ENCODE data around the gene CPPED1.

- TF ChIP-seq POLR2AphosphoS5 (IDR thresholded peaks at IDR 0.05; ENCODE audit: low read depth, low read length), result no peak
- TF ChIP-seq POLR2A (IDR thresholded peaks at IDR 0.05; ENCODE audit: low read depth, low read length), result no peak
- no peak for TF ChIP-seq SPI1 (IDR thresholded peaks at IDR 0.05; ENCODE audit: low read depth, low read length)
Measured at GRCh38 chr16:12651765-12652512, 151.7 kb downstream of the CPPED1 start.
